ENCODE results near the gene PDIA2. TPM values are rescaled to one million over a fixed set of nuclear protein-coding genes. Genes with fewer than 3 reads are reported as not detected.

Gene PDIA2
- total and polyA plus RNA-seq, 2 donors (not counting 3 experiments of a cell fraction or from before 2014, with no cell fraction given) = 0.63 TPM; not detected in 1

DNA sequence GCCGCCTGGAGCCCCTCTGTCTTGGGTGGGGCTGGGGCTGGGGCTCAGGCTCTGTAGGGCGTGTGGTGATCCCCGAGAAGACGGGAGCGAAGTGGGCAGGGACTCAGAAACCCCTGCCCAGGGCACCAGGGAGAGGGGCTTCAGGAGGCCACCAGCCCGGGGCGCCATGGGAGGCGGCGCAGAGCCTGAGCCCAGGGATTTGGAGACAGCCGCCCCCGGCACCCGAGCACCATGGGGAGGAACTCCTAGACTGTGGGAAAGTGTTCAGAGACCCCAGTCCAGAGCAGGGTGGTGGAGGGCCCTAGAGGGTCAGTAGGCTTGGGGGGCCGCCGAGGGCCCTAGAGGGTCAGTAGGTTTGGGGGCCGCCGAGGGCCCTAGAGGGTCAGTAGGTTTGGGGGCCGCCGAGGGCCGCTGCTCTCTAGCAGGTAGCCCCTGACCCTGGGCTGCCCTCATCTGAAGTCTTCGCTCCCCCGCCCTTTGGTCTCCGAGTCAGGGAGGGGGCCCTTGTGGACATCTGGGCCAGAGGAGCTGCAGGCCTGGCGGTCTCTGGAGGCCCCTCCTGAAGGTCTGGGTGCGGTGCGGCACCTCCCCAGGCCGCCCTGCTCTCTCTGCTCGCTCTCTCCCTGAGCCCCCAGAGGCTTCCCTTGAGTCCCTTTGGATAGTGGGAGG is 1.8 kb upstream of the PDIA2 start:
- DNase-seq (ENCODE audit: low read depth, low spot score) = no peak
- dilution Hi-C loops (cut with MboI; ENCODE audit: extremely low pct_ligation_motif_present, low sequenced_read_pairs) = no loop called here
- Histone ChIP-seq H4K20me1 (replicated peaks; ENCODE audit: control insufficient read depth, extremely low read depth, insufficient read depth, low read length) (no peaks in the 10 kb centered on the region), H3K27ac (ENCODE audit: insufficient read depth, low read depth, low read length) (no peak overlapping the region), H3K9ac (replicated peaks; ENCODE audit: extremely low read depth, insufficient read depth, low read length) (no peak overlapping the region), H3K27me3 (ENCODE audit: control insufficient read depth in 2 of 2, insufficient read depth in 2 of 2, low read length in 2 of 2) (peaks cover 4% of the 10 kb centered on the region in 2 experiments), H3K4me1 (ENCODE audit: control insufficient read depth, extremely low read depth, insufficient read depth, low read length) (no peaks in the 10 kb centered on the region), H3K4me2 (ENCODE audit: insufficient read depth, low read length) (no peak overlapping the region), H3K4me3 (replicated peaks in 1 of 3; ENCODE audit: insufficient read depth in 1 of 3, low read depth in 1 of 3, low read length in 3 of 3) (no peak overlapping the region), H3K79me2 (ENCODE audit: control insufficient read depth, insufficient read depth, low read length) (no peaks in the 10 kb centered on the region), H3K9me3 (replicated peaks; ENCODE audit: control insufficient read depth, insufficient read depth, low read length) (no peaks in the 10 kb centered on the region), H2AFZ (ENCODE audit: low read depth, low read length) (peak overlapping the region; percentile 59), H3K36me3 (ENCODE audit: control insufficient read depth in 2 of 2, extremely low read depth in 1 of 2, insufficient read depth in 2 of 2, low read length in 2 of 2) (no peaks in the 10 kb centered on the region), H3K9me1 (replicated peaks; ENCODE audit: control insufficient read depth, extremely low read depth, insufficient read depth, low read length) (no peaks in the 10 kb centered on the region)
- ChIA-PET CTCF (interaction anchor here (1.0 kb wide), 1 partner anchor 71 kb away, joined by 4 read pairs; the partner anchor contains the start of gene AXIN1), POLR2A (no interaction called here)
- FAIRE-seq = no peak
- TF ChIP-seq FOS (IDR thresholded peaks at IDR 0.05; ENCODE audit: borderline replicate concordance, insufficient read depth, low read length) (no peak), GATA2 (IDR thresholded peaks at IDR 0.05; ENCODE audit: insufficient read depth, insufficient read length, low read depth, low read length) (no peak), EZH2 (IDR thresholded peaks at IDR 0.05; ENCODE audit: borderline replicate concordance, low read depth, low read length, severe bottlenecking) (no peak), POLR2AphosphoS5 (IDR thresholded peaks at IDR 0.05; ENCODE audit: insufficient read depth, low read depth, low read length) (no peak), MYC (IDR thresholded peaks at IDR 0.05; ENCODE audit: low read depth, low read length) (no peak), POLR2A (IDR thresholded peaks at IDR 0.05; ENCODE audit: low read depth, low read length) (no peak), JUN (IDR thresholded peaks at IDR 0.05; ENCODE audit: borderline replicate concordance, insufficient read depth, insufficient read length, low read depth) (no peak)
- TF ChIP-seq, protein P1, sequence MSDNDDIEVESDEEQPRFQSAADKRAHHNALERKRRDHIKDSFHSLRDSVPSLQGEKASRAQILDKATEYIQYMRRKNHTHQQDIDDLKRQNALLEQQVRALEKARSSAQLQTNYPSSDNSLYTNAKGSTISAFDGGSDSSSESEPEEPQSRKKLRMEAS (IDR thresholded peaks at IDR 0.05; ENCODE audit: insufficient read depth, insufficient read length) = no peak
- TF ChIP-seq, protein P2, sequence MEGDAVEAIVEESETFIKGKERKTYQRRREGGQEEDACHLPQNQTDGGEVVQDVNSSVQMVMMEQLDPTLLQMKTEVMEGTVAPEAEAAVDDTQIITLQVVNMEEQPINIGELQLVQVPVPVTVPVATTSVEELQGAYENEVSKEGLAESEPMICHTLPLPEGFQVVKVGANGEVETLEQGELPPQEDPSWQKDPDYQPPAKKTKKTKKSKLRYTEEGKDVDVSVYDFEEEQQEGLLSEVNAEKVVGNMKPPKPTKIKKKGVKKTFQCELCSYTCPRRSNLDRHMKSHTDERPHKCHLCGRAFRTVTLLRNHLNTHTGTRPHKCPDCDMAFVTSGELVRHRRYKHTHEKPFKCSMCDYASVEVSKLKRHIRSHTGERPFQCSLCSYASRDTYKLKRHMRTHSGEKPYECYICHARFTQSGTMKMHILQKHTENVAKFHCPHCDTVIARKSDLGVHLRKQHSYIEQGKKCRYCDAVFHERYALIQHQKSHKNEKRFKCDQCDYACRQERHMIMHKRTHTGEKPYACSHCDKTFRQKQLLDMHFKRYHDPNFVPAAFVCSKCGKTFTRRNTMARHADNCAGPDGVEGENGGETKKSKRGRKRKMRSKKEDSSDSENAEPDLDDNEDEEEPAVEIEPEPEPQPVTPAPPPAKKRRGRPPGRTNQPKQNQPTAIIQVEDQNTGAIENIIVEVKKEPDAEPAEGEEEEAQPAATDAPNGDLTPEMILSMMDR (IDR thresholded peaks at IDR 0.05; ENCODE audit: extremely low read depth in 1 of 2, insufficient read depth in 1 of 2, low read depth in 1 of 2, low read length in 2 of 2) = no peak
- BruUV-seq (replicated peaks) = no TSS peak
- intact Hi-C loops (cut with micrococcal nuclease) = no loop called here
